GM19372 (cell line): Measurements from ENCODE around the gene EYA4.

Source experiments
- ATAC-seq: cut with Tn5 transposase; IDR thresholded peaks from one replicate; pipeline ENCODE4 v1.9.1; 2021; ENCODE audit warnings: mild to moderate bottlenecking, low read depth, moderate library complexity; ENCODE audit not compliant: unreplicated experiment

EYA4 gene

DNA sequence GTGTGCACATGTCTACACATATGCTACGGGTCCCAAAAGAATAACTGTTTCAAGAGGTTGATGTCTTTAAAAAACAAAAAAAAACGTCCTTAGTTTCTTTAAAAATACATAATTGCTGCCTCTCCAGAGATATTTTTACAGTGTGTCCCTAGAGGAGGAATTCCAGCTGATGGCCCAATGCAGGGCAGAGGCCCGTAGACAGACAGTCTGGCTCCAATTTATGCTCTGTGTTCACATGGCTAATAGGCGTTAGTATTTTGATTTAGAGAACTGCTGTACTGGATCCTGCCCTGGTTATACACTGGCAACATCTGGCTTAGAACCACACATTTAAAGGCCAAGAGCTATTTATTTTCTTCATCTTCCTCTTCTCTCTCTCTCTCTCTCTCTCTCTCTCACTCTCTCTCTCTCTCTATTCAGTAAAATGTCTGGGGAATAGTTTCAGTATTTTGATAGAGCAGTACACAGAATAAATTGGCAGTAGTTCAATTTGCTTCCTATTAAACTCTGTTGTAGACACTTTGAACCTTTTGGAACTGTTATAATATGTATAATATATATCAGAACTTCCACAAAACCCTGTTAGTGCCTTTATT lies 260.6 kb downstream of the EYA4 start:
- no peak for ATAC-seq

- no peak for ATAC-seq
Observed at GRCh38 chr6:133502441-133503335, 261.5 kb downstream of the EYA4 start.

DNA sequence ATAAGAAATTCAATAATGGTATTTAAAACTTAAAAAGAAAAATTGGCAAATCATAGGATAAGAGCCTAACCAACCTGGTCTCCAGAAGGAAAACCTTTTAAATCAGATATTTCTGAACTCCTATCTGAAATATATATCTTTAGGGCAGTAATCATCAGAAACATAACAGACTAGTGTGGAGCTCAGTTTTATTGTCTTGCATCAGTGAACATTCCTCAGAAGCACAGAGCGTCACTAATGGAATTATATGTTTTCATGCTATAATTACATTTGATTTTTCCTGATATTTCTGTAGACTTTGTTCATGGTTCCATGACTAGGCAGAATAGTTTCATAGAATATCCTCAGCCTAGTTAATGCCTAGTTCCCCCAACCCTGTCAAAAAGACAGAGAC lies 262.2 kb downstream of the EYA4 start:
- ATAC-seq, result no peak

GRCh38 chr6:133504158-133504557 lies 263.0 kb downstream of the EYA4 start:
- no peak for ATAC-seq

GRCh38 chr6:133504761-133505160 lies 263.6 kb downstream of the EYA4 start:
- ATAC-seq, result no peak

DNA sequence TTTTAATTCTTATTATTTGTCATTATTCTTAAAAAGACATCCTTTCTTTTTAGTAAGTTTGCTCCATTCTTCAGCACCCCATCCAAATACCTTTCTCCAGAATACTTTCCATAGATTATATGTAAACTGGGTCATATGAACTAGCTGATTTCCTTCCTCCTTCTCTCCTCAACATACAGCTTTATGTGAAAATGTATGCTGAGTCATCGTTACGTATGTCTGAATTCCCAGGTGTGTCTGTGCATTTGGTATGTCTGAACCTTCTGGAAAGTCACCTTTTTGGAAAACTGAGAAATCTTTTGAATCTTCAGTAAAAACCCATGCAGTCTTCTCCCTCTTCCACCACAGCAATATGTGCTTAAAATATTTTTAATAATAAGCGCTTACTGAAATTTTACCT lies 264.5 kb downstream of the EYA4 start:
- ATAC-seq, result no peak

DNA sequence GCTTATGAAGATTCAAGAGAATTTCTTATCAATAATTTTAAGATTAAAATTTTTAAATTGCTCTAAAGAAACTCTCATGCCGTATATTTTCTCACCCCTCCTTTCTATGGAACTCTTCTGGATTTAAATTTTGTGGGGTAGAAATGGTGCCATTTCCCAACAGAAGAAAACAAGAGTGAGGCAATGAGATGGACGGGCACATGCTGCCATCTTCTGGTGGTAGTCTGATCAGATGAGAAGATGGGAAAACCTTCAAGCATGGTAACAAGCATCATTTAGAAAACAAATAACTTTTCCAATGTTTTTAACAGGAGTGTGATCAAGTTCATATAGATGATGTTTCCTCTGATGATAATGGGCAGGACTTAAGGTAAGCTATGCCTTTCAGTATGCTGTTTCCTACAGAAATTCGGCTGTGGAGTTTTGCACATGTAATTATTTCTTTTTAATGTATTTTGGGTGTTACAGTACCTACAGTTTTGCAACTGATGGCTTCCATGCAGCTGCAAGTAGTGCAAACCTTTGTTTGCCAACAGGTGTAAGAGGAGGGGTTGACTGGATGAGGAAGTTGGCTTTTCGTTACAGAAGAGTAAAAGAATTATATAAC lies 271.4 kb downstream of the EYA4 start:
- no peak for ATAC-seq

DNA sequence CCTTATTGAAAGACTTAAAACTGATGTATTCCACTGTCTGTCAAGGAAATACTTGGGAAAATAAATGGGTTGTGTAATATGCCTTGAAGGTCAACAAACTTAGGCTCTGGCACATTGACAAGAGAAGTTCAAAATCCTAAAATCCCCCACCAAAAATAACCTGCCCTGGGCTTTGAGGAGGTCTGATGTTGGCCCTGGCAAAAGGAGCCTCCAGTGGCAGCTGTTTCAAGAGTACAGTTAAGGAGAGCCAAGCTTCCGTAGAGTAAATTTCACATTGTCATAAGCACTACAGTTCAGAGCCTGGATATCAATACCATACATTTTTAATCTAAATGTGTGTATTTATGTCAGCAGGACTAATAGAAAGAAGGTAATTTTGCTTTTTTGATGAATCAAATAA lies 282.7 kb downstream of the EYA4 start:
- ATAC-seq, result no peak

GRCh38 chr6:133526436-133526835 lies 285.3 kb downstream of the EYA4 start:
- ATAC-seq, result no peak

DNA sequence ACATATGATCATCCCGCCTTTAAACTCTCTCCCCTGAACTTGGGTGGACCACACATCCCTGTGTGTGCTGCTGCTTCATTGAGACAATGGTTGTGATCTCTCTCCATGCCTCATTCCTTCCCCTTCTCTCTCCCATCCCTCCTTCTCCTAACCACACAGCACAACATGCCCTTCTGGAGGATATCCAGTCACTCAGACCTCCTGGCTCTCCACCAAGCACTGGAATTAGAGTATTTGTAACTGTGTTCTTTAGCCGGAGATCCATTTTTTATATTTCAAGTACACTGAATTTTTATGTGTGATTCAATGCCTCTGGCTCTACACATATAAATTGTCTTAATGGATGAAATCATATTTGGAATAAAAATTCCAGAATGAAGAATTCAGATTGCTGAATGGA lies 287.4 kb downstream of the EYA4 start:
- ATAC-seq, result no peak

DNA sequence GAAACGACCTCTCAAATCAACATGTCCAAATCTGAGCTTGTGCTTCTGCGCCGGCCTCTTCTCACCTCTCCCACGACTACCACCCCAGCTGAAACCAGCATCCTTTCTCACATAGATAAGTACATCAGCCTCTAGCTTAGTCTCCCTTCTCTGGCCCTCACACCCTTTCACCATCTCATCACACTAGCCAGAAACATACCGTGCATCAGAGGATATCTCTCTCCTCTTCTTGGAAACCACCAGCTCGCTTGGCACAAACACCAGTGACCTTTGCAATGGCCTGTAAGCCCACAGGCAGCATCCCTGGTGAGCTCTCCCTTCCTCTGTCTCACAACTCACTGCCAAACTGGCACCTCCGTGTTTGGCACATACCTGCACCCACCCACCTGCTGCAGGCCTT lies 291.8 kb downstream of the EYA4 start:
- ATAC-seq, result no peak

DNA sequence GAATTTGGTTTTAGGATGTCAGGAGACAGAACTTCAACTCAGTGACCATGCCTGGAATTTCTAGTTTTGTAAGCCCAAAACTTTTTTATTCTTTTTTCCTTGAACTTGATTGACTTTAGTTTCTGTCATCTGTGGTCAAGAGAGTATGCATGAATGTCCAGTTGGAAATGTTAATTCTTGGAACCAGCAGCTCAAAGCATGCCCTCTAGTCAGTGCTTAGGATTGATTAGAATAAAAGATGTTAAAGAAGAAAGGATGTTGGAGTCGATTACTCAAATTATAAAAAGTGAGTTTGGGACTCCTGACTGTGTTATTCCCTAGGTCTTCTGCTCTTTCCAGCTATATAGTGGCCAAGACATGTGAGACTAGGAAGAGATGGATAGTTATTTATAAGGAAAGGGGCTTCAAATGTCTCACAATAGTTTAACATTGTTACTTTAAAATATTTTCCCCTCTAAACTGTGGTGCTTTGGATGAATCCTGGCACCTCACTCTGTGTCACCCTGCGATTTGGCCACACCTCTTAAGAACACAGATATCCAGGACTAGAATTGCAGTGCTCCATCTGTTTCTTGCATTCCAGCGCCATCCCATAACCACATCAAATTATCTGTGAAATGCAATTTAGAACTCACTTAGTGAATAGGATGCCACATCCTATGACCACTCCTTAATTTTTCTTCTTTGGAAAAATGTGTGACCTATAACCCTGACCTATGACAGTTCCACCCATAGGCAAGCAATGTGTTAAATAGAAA lies 298.5 kb downstream of the EYA4 start:
- ATAC-seq, result no peak

GRCh38 chr6:133540361-133540760 lies 299.2 kb downstream of the EYA4 start:
- no peak for ATAC-seq

DNA sequence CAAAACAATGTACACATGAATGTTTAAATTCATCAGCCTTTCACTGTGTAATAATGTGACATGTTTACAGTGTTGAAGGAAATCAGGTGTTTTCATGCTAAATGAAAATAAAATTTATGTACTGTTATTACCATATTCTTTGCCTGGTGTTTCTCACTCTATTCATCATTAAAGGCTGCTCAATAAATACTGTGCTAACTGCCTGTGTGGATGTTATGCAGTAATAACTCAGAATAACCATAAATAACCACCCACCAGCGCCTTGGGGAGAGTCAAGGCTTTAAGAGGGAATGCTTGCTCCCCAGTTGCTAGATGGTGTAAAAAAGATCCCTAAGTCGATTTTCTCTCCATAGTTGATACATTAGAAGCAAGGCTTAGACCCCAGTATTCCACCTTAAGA lies 299.9 kb downstream of the EYA4 start:
- ATAC-seq, result no peak

- no peak for ATAC-seq
Observed at GRCh38 chr6:133542056-133542821, 301.1 kb downstream of the EYA4 start.

GRCh38 chr6:133544419-133544818 lies 303.3 kb downstream of the EYA4 start:
- ATAC-seq, result no peak

DNA sequence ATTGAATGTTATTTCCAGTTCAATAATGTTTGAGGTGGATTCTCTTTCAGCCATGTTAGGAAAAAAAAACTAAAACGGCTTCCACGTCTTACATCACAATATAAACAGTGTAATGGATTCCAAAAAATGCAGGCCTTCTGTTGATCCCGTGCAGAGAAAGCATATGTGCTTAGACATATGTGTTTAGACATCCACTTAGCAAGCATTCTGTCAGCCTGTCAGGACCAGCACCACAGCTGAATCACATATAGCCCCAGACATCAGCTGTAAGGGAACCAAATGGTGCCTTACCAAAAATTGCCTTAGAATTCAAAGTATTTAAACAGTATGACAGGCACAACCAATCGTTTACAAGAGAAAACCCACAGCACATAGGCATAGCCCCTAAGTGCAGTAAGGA lies 304.9 kb downstream of the EYA4 start:
- ATAC-seq, result no peak

GRCh38 chr6:133547136-133547535 lies 306.0 kb downstream of the EYA4 start:
- ATAC-seq, result no peak

DNA sequence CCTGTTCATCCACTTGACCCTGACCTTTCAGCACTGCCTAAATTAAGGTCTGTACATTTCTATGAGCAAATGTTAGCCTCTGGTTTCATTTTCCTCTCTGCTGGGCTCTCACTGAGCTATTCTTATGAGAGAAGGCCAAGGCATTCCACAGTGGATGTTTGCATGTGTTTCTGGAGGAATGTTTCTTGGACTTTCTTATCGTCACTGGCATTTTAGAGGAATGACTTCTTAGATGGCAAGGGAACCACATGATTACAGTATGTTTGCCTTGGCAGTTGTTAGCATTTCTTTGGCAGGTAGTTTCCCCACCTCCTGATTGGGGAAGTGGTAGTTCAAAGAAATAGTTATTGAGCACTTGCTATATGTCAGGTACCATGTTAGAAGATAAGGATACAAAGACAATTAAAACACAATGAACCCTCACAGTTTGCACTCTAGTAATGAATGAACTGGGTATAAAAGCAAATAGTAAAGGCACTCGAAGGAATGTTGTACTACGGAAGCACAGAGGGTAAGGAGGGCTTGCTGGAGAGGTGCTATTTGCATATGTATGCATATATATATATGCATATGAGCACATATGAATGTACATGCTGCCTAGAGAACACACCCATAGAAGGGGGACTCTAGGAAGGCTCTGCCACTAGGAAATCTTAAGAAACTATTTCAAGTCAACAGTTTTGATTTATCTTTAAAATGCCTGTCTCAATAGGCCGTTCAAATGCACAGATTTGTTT lies 307.4 kb downstream of the EYA4 start:
- ATAC-seq, result no peak

DNA sequence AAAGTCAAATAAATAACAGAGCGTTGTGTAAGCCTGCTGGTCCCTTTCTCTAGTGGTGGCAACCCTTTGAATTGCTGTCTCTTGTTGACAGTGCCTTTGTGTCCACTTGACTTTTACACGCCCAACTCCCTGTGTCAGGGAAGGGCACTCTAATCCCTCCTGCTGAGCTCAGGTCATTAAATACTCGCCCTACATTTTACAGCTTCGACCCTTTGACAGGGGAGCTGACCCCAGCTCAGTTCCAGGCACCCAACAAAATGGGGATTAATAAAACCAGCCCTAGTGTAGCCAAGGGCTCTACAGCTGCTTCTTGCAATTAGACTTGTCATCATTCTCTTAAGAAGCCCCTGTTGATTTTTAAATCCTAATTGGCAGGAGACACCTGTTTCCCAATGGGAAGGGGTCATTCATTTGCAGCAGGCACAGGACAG lies 308.2 kb downstream of the EYA4 start:
- no peak for ATAC-seq
